GM12892 (cell line): ENCODE results near the gene MEX3C.

ENCODE experiments used
- DNase-seq: peaks from one replicate; pipeline ENCODE4 v3.0.0; 2011; ENCODE audit not compliant: insufficient read length
- FAIRE-seq: peaks from 2 replicates; lab custom pipeline; 2011; peaks lifted over from hg19 to GRCh38; lab: Jason Lieb, UNC
- POLR2A ChIP-seq: IDR thresholded peaks from 2 replicates; pipeline ENCODE4 v1.6.1; 2011; ENCODE audit warnings: low read depth, low read length, control low read depth
- POLR2AphosphoS5 ChIP-seq: IDR thresholded peaks from 2 replicates; pipeline ENCODE4 v1.6.1; 2011; ENCODE audit warnings: low read depth, low read length, control low read depth
- TAF1 ChIP-seq: IDR thresholded peaks from 2 replicates; pipeline ENCODE4 v1.6.1; 2011; ENCODE audit warnings: low read depth, mild to moderate bottlenecking, control low read depth, low read length, borderline replicate concordance

Gene MEX3C

GRCh38 chr18:51127664-51128063, 69.8 kb downstream of the MEX3C start:
- FAIRE-seq, result no peak
- TF ChIP-seq POLR2A (no peak), TAF1 (no peak), POLR2AphosphoS5 (no peak)
- DNase-seq, result no peak

GRCh38 chr18:51125976-51126375, 71.5 kb downstream of the MEX3C start:
- no peak for DNase-seq
- FAIRE-seq, result no peak
- TF ChIP-seq TAF1, result no peak
- TF ChIP-seq POLR2A, result no peak
- no peak for TF ChIP-seq POLR2AphosphoS5
